WTC11 (cell line): Measurements from ENCODE around the gene ATP2C1. TPM values are rescaled to one million over a fixed set of nuclear protein-coding genes. Genes with fewer than 3 reads are reported as not detected.

Source experiments
- ATAC-seq: fragments of 200-7000 bp; cut with Tn5 transposase; 2 replicates; pipeline ENCODE4 v1.10.0; 2021; ENCODE audit warnings: mild to moderate bottlenecking, moderate library complexity
- CTCF ChIA-PET: fragments of 300-600 bp; sonication (Branson Sonifier 250); formaldehyde crosslinking; loops from one replicate; lab custom pipeline; 2021; ENCODE audit warnings: antibody characterized with exemption; lab: Charles Lee
- POLR2A ChIA-PET: fragments of 350-600 bp; sonication (Branson Sonifier 250); formaldehyde crosslinking; loops from one replicate; lab custom pipeline; 2021; ENCODE audit warnings: antibody characterized with exemption; lab: Charles Lee
- DNase-seq: peaks from one replicate; pipeline ENCODE4 v3.0.0; 2021; ENCODE audit warnings: low spot score
- H3K27ac Mint-ChIP-seq: 2 replicates; pipeline ENCODE4 v1.8.0; 2021; ENCODE audit warnings: mixed read lengths
- H3K27me3 Mint-ChIP-seq: 2 replicates; pipeline ENCODE4 v1.8.0; 2021; ENCODE audit warnings: low read depth, mild to moderate bottlenecking, moderate library complexity, mixed read lengths
- H3K36me3 Mint-ChIP-seq: 2 replicates; pipeline ENCODE4 v1.8.0; 2021; ENCODE audit warnings: mixed read lengths
- H3K4me1 Mint-ChIP-seq: 2 replicates; pipeline ENCODE4 v1.8.0; 2022; ENCODE audit warnings: mixed read lengths
- H3K4me3 Mint-ChIP-seq: 2 replicates; pipeline ENCODE4 v1.8.0; 2021; ENCODE audit warnings: mild to moderate bottlenecking, moderate library complexity, mixed read lengths
- H3K9me3 Mint-ChIP-seq: 2 replicates; pipeline ENCODE4 v1.8.0; 2021; ENCODE audit warnings: mixed read lengths
- ATF3 ChIP-seq: sonication (generic); formaldehyde crosslinking; conservative IDR thresholded peaks from 2 replicates; pipeline ENCODE4 v1.8.1; 2022; ENCODE audit warnings: mild to moderate bottlenecking, missing genetic modification reagents
- CDX4 ChIP-seq: fragments of 250-450 bp; sonication (Bioruptor Pico); IDR thresholded peaks from 2 replicates; pipeline ENCODE4 v1.9.0; 2021; ENCODE audit warnings: moderate library complexity, mild to moderate bottlenecking, inconsistent platforms, borderline replicate concordance
- CREM ChIP-seq: sonication (generic); formaldehyde crosslinking; IDR thresholded peaks from 2 replicates; pipeline ENCODE4 v1.8.1; 2022; ENCODE audit warnings: mild to moderate bottlenecking, missing genetic modification reagents, moderate library complexity
- CTCF ChIP-seq: fragments of 200-600 bp; IDR thresholded peaks from 2 replicates; pipeline ENCODE4 v1.8.0; 2022; ENCODE audit warnings: antibody characterized with exemption
- ERG ChIP-seq: fragments of 250-450 bp; sonication (Bioruptor Pico); IDR thresholded peaks from 2 replicates; pipeline ENCODE4 v1.8.0; 2021; ENCODE audit warnings: mild to moderate bottlenecking
- FOXK1 ChIP-seq: sonication (generic); formaldehyde crosslinking; IDR thresholded peaks from 2 replicates; pipeline ENCODE4 v1.8.0; 2022; ENCODE audit warnings: mild to moderate bottlenecking, moderate library complexity, missing genetic modification reagents
- HMGA2 ChIP-seq: fragments of 250-450 bp; sonication (Bioruptor Pico); IDR thresholded peaks from 2 replicates; pipeline ENCODE4 v1.4.0; 2021; ENCODE audit warnings: mild to moderate bottlenecking, moderate library complexity
- KAT7 ChIP-seq: sonication (generic); formaldehyde crosslinking; IDR thresholded peaks from 2 replicates; pipeline ENCODE4 v1.8.1; 2023; ENCODE audit warnings: missing genetic modification reagents, mild to moderate bottlenecking, borderline replicate concordance
- MAX ChIP-seq: sonication (generic); formaldehyde crosslinking; IDR thresholded peaks from 2 replicates; pipeline ENCODE4 v1.8.0; 2022; ENCODE audit warnings: mild to moderate bottlenecking, missing genetic modification reagents
- NFATC4 ChIP-seq: fragments of 250-450 bp; sonication (Bioruptor Pico); IDR thresholded peaks from 2 replicates; pipeline ENCODE4 v1.9.0; 2021; ENCODE audit warnings: mild to moderate bottlenecking
- NFE2L1 ChIP-seq: sonication (generic); formaldehyde crosslinking; IDR thresholded peaks from 2 replicates; pipeline ENCODE4 v1.8.1; 2023; ENCODE audit warnings: missing genetic modification reagents
- PREB ChIP-seq: sonication (generic); formaldehyde crosslinking; IDR thresholded peaks from 2 replicates; pipeline ENCODE4 v1.8.1; 2022; ENCODE audit warnings: mild to moderate bottlenecking, missing genetic modification reagents, moderate library complexity, borderline replicate concordance
- RORB ChIP-seq: fragments of 250-450 bp; sonication (Bioruptor Pico); IDR thresholded peaks from 2 replicates; pipeline ENCODE4 v1.9.0; 2021; ENCODE audit warnings: mild to moderate bottlenecking
- SMAD4 ChIP-seq: sonication (generic); formaldehyde crosslinking; IDR thresholded peaks from 2 replicates; pipeline ENCODE4 v1.8.0; 2022; ENCODE audit warnings: mild to moderate bottlenecking, missing genetic modification reagents
- STAT6 ChIP-seq: sonication (generic); formaldehyde crosslinking; conservative IDR thresholded peaks from 2 replicates; pipeline ENCODE4 v1.8.1; 2023; ENCODE audit warnings: mild to moderate bottlenecking, low read depth, missing genetic modification reagents, moderate library complexity
- TP53 ChIP-seq: sonication (generic); formaldehyde crosslinking; IDR thresholded peaks from 2 replicates; pipeline ENCODE4 v1.8.1; 2023; ENCODE audit warnings: mild to moderate bottlenecking, missing genetic modification reagents
- ZMAT4 ChIP-seq: fragments of 250-450 bp; sonication (Bioruptor Pico); IDR thresholded peaks from 2 replicates; pipeline ENCODE4 v1.9.0; 2021; ENCODE audit warnings: mild to moderate bottlenecking
- ZNF263 ChIP-seq: sonication (generic); formaldehyde crosslinking; IDR thresholded peaks from 2 replicates; pipeline ENCODE4 v1.8.1; 2022; ENCODE audit warnings: low read depth, mild to moderate bottlenecking, moderate library complexity, missing genetic modification reagents
- ZNF317 ChIP-seq: sonication (generic); formaldehyde crosslinking; IDR thresholded peaks from 2 replicates; pipeline ENCODE4 v1.8.1; 2023; ENCODE audit warnings: low read depth, mild to moderate bottlenecking, moderate library complexity, missing genetic modification reagents, borderline replicate concordance
- ZNF396 ChIP-seq: fragments of 250-450 bp; sonication (Bioruptor Pico); IDR thresholded peaks from 2 replicates; pipeline ENCODE4 v1.8.0; 2021; ENCODE audit warnings: mild to moderate bottlenecking, moderate library complexity, borderline replicate concordance
- total RNA-seq: library from RNA; stranded (reverse); gene quantifications from 3 replicates; pipeline ENCODE4 v1.2.3, GENCODE V29; 2021

ATP2C1 gene
- total RNA-seq, 1 experiment from 2014 or later: 62.5 TPM

GRCh38 chr3:131007782-131008181, 113.9 kb downstream of the ATP2C1 start:
- H3K9me3 Mint-ChIP-seq: no peaks in the 10 kb centered on the region
- no peak overlapping the region for H3K27ac Mint-ChIP-seq
- ChIA-PET POLR2A (no interaction called here), CTCF (no interaction called here)
- DNase-seq (no peak), ATAC-seq (no peak)
- H3K27me3 Mint-ChIP-seq: no peaks in the 10 kb centered on the region
- no peak overlapping the region for H3K4me3 Mint-ChIP-seq
- H3K4me1 Mint-ChIP-seq: no peaks in the 10 kb centered on the region
- peaks cover 17% of the 10 kb centered on the region for H3K36me3 Mint-ChIP-seq
- TF ChIP-seq ERG (CRISPR knock-in tag): no peak
- TF ChIP-seq CREM (CRISPR knock-in tag): no peak
- TF ChIP-seq CDX4 (CRISPR knock-in tag): no peak
- no peak for TF ChIP-seq STAT6
- no peak for TF ChIP-seq CTCF

GRCh38 chr3:131008326-131008725, 114.4 kb downstream of the ATP2C1 start:
- ChIA-PET CTCF (no interaction called here), POLR2A (no interaction called here)
- Mint-ChIP-seq H3K27me3 (no peaks in the 10 kb centered on the region), H3K4me3 (no peak overlapping the region), H3K4me1 (no peaks in the 10 kb centered on the region), H3K36me3 (peaks cover 21% of the 10 kb centered on the region), H3K9me3 (no peaks in the 10 kb centered on the region), H3K27ac (no peak overlapping the region)
- TF ChIP-seq SMAD4 (CRISPR knock-in tag): no peak
- no peak for TF ChIP-seq RORB (CRISPR knock-in tag)
- no peak for TF ChIP-seq CDX4 (CRISPR knock-in tag)
- TF ChIP-seq ZNF317: no peak
- no peak for TF ChIP-seq CTCF
- no peak for TF ChIP-seq ATF3 (CRISPR knock-in tag)
- no peak for TF ChIP-seq NFE2L1
- no peak for TF ChIP-seq NFATC4 (CRISPR knock-in tag)
- no peak for TF ChIP-seq ZMAT4 (CRISPR knock-in tag)
- TF ChIP-seq STAT6: no peak
- TF ChIP-seq HMGA2: no peak
- no peak for TF ChIP-seq KAT7 (CRISPR knock-in tag)
- no peak for TF ChIP-seq MAX
- no peak for TF ChIP-seq TP53 (CRISPR knock-in tag)
- TF ChIP-seq FOXK1 (CRISPR knock-in tag): no peak
- TF ChIP-seq ZNF263: no peak
- TF ChIP-seq PREB (CRISPR knock-in tag): no peak
- TF ChIP-seq ZNF396 (CRISPR knock-in tag): no peak
- DNase-seq (no peak), ATAC-seq (no peak)
